Measurements from ENCODE around the gene CCNB2.
"Not testable (repeated sequence)": the region's sequence is repeated elsewhere in the genome, so short reads cannot be mapped to it uniquely, and the experiment has no call there.

The CCNB2 gene

GRCh38 chr15:59160880-59161593, 56.1 kb downstream of the CCNB2 start:
- H3K27me3 Mint-ChIP-seq (ENCODE audit: low read depth): no peaks in the 10 kb centered on the region
- H3K4me1 Mint-ChIP-seq: peaks cover 35% of the 10 kb centered on the region
- H3K27ac Mint-ChIP-seq: peak overlapping the region in 1 of 3 experiments; percentile 9
- TF ChIP-seq CTCF (IDR thresholded peaks at IDR 0.05; ENCODE audit: unreplicated experiment in 3 of 3): peak; percentile 35 to 61 (median 43)
- H3K4me3 Mint-ChIP-seq: no peak overlapping the region
- peaks cover 36% of the 10 kb centered on the region for H3K36me3 Mint-ChIP-seq (ENCODE audit: low read depth)
- H3K9me3 Mint-ChIP-seq: no peaks in the 10 kb centered on the region

GRCh38 chr15:59162080-59162479, 57.1 kb downstream of the CCNB2 start:
- not testable (repeated sequence) for H3K4me3 Mint-ChIP-seq; H3K27me3 Mint-ChIP-seq (ENCODE audit: low read depth); H3K27ac Mint-ChIP-seq; H3K9me3 Mint-ChIP-seq
- Mint-ChIP-seq H3K36me3 (ENCODE audit: low read depth) (peaks cover 40% of the 10 kb centered on the region), H3K4me1 (peaks cover 42% of the 10 kb centered on the region)

GRCh38 chr15:59165726-59166125, 60.8 kb downstream of the CCNB2 start:
- H3K27ac Mint-ChIP-seq: peak overlapping the region in 2 of 3 experiments; percentile 7 to 25
- H3K4me1 Mint-ChIP-seq: peaks cover 25% of the 10 kb centered on the region
- no peaks in the 10 kb centered on the region for H3K9me3 Mint-ChIP-seq
- H3K36me3 Mint-ChIP-seq (ENCODE audit: low read depth): peaks cover 29% of the 10 kb centered on the region
- H3K27me3 Mint-ChIP-seq (ENCODE audit: low read depth): no peaks in the 10 kb centered on the region
- H3K4me3 Mint-ChIP-seq: no peak overlapping the region
- TF ChIP-seq CTCF (IDR thresholded peaks at IDR 0.05; ENCODE audit: unreplicated experiment in 3 of 3): no peak

- no peaks in the 10 kb centered on the region for H3K27me3 Mint-ChIP-seq (ENCODE audit: low read depth)
- H3K9me3 Mint-ChIP-seq: no peaks in the 10 kb centered on the region
- peaks cover 31% of the 10 kb centered on the region for H3K36me3 Mint-ChIP-seq (ENCODE audit: low read depth)
- H3K27ac Mint-ChIP-seq: peak overlapping the region in 2 of 3 experiments; percentile 3 to 7
- TF ChIP-seq CTCF (IDR thresholded peaks at IDR 0.05; ENCODE audit: unreplicated experiment in 3 of 3): no peak
- H3K4me3 Mint-ChIP-seq: no peak overlapping the region
- H3K4me1 Mint-ChIP-seq: peaks cover 25% of the 10 kb centered on the region
Observed at GRCh38 chr15:59166166-59166565, 61.2 kb downstream of the CCNB2 start.

GRCh38 chr15:59166601-59167265, 61.8 kb downstream of the CCNB2 start:
- peaks cover 25% of the 10 kb centered on the region for H3K4me1 Mint-ChIP-seq
- no peak overlapping the region for H3K4me3 Mint-ChIP-seq
- H3K27me3 Mint-ChIP-seq (ENCODE audit: low read depth): no peaks in the 10 kb centered on the region
- peaks cover 34% of the 10 kb centered on the region for H3K36me3 Mint-ChIP-seq (ENCODE audit: low read depth)
- TF ChIP-seq CTCF (IDR thresholded peaks at IDR 0.05; ENCODE audit: unreplicated experiment in 3 of 3): no peak
- H3K9me3 Mint-ChIP-seq: no peaks in the 10 kb centered on the region
- H3K27ac Mint-ChIP-seq: peak overlapping the region in 1 of 3 experiments; percentile 7

GRCh38 chr15:59168536-59168935, 63.6 kb downstream of the CCNB2 start:
- no peak overlapping the region for H3K27ac Mint-ChIP-seq
- TF ChIP-seq CTCF (IDR thresholded peaks at IDR 0.05; ENCODE audit: unreplicated experiment in 3 of 3): no peak
- H3K36me3 Mint-ChIP-seq (ENCODE audit: low read depth): peaks cover 35% of the 10 kb centered on the region
- H3K4me3 Mint-ChIP-seq: no peak overlapping the region
- no peaks in the 10 kb centered on the region for H3K27me3 Mint-ChIP-seq (ENCODE audit: low read depth)
- H3K4me1 Mint-ChIP-seq: peaks cover 16% of the 10 kb centered on the region
- H3K9me3 Mint-ChIP-seq: no peaks in the 10 kb centered on the region

All from nephron (organoid).